Measurements from ENCODE around the gene EPN1.

EPN1 gene

DNA sequence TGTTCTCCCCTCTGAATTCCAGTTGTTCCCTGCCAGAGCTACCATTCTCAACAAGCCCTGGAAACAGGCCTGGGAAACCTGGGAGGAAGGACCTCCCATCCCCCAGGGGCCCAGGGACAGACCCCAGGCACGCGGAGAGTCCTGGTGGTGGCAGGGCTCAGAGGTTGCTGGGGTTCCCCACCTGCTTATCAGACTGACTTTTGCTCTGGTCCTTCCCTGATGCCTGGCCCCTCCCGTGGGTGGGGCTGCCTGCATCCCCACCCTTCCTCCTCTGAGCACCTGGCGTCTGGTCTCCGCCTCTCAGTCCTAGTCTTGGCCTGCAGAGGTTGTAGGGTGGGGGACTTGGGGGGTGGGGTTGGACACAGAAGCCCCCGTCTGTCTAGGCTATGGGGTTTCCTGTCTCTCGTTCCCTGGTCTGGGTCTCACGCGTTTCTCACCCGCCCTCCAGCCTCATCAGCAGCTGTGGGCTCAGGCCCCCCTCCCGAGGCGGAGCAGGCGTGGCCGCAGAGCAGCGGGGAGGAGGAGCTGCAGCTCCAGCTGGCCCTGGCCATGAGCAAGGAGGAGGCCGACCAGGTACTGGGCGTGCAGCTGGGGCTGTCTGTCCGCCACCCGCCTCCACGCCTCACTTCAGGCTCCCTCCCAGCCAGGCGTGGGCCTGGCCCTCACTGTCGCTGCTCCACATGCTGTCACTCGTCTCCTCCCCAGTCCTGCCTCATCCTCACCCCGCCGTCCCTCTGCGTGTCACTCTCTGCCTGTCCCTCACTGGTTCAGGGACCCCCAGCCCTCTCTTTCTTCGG lies 13.6 kb downstream of the EPN1 start:
- TF ChIP-seq, protein P1, sequence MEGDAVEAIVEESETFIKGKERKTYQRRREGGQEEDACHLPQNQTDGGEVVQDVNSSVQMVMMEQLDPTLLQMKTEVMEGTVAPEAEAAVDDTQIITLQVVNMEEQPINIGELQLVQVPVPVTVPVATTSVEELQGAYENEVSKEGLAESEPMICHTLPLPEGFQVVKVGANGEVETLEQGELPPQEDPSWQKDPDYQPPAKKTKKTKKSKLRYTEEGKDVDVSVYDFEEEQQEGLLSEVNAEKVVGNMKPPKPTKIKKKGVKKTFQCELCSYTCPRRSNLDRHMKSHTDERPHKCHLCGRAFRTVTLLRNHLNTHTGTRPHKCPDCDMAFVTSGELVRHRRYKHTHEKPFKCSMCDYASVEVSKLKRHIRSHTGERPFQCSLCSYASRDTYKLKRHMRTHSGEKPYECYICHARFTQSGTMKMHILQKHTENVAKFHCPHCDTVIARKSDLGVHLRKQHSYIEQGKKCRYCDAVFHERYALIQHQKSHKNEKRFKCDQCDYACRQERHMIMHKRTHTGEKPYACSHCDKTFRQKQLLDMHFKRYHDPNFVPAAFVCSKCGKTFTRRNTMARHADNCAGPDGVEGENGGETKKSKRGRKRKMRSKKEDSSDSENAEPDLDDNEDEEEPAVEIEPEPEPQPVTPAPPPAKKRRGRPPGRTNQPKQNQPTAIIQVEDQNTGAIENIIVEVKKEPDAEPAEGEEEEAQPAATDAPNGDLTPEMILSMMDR (IDR thresholded peaks at IDR 0.05), result no peak
- no peak overlapping the region for H3K4me3 ChIP-seq (ENCODE audit: low read depth in 1 of 2, low read length in 1 of 2)
- H3K9me3 ChIP-seq, result no peaks in the 10 kb centered on the region
- H3K36me3 ChIP-seq, result peaks cover 100% of the 10 kb centered on the region
- H3K27ac ChIP-seq, result no peak overlapping the region
- H3K4me1 ChIP-seq (ENCODE audit: control insufficient read depth in 1 of 2, insufficient read depth in 1 of 2, low read depth in 1 of 2, low read length in 1 of 2), result no peaks in the 10 kb centered on the region
- no peaks in the 10 kb centered on the region for H3K27me3 ChIP-seq

DNA sequence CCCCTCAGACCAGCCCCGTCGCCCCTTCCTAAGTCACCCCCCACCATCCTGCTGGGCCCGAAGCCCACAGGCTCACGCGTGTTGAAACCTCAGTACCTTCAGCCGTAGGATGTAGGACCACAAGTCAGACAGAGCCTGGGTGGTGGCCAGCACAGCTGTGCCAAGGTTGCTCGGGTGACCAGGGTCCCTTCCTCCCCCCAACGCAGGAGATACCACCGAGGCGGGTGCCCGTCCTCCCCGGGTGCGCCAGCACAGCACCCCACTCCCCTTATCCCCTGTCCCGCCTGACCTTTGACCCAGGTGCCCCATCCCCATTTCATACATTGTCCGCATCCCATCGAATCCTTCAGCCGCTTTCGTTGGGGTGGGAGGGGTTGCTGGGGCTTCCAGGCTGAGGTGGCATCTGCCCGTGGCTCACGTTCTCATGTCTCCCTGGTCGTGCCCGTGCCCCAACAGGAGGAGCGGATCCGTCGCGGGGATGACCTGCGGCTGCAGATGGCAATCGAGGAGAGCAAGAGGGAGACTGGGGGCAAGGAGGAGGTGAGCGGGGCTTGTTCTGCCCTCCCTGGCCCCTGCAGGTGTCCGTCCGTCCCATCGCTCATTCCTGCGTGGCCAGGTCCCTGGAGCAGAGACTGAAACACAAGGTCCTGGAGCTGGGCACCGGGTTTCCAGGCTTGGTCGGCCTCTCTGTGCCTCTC lies 14.5 kb downstream of the EPN1 start:
- no peak overlapping the region for H3K4me3 ChIP-seq (ENCODE audit: low read depth in 1 of 2, low read length in 1 of 2)
- peaks cover 100% of the 10 kb centered on the region for H3K36me3 ChIP-seq

DNA sequence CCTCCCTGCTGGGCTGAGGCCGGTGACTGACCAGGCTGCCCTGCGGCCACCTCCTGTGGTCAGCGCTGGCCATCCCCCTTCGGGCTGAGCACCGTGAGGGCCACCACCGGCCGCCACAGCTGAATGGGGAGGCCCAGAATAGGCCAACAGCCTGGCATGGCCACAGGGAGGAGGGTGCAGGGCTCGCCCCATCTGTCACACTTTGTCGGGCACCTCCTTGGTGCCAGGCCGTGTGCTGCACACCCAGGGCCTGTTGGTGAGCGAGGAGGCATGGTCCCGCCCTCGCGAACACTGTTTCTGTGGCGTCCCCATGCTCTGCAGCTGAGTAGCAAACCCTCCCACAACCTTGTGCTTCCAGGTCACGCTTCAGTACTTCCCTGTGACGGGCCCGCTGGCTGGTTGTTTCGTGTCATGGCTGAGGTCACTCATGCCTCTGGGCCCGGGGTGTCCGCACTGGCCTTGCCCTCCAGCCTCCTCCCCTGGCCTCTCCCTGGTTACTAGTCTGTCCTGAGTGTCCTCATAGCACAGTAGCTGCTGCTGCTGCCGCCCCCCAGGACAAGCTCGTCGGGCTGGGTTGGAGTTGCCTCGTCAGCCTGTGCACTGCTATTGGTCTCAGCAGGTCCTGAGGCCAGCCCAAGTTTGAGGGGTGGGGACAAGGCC lies 15.2 kb downstream of the EPN1 start:
- H3K27me3 ChIP-seq, result no peaks in the 10 kb centered on the region
- peaks cover 100% of the 10 kb centered on the region for H3K36me3 ChIP-seq
- H3K27ac ChIP-seq, result no peak overlapping the region
- TF ChIP-seq, protein P1 (IDR thresholded peaks at IDR 0.05), result no peak
- H3K9me3 ChIP-seq, result no peaks in the 10 kb centered on the region
- no peaks in the 10 kb centered on the region for H3K4me1 ChIP-seq (ENCODE audit: control insufficient read depth in 1 of 2, insufficient read depth in 1 of 2, low read depth in 1 of 2, low read length in 1 of 2)
- no peak overlapping the region for H3K4me3 ChIP-seq (ENCODE audit: low read depth in 1 of 2, low read length in 1 of 2)

More for the DNA sequence above, 14.5 kb downstream of the EPN1 start:
- TF ChIP-seq, protein P1 (IDR thresholded peaks at IDR 0.05), result no peak
- Histone ChIP-seq H3K4me1 (ENCODE audit: control insufficient read depth in 1 of 2, insufficient read depth in 1 of 2, low read depth in 1 of 2, low read length in 1 of 2) (no peaks in the 10 kb centered on the region), H3K27ac (no peak overlapping the region), H3K27me3 (no peaks in the 10 kb centered on the region), H3K9me3 (no peaks in the 10 kb centered on the region)

DNA sequence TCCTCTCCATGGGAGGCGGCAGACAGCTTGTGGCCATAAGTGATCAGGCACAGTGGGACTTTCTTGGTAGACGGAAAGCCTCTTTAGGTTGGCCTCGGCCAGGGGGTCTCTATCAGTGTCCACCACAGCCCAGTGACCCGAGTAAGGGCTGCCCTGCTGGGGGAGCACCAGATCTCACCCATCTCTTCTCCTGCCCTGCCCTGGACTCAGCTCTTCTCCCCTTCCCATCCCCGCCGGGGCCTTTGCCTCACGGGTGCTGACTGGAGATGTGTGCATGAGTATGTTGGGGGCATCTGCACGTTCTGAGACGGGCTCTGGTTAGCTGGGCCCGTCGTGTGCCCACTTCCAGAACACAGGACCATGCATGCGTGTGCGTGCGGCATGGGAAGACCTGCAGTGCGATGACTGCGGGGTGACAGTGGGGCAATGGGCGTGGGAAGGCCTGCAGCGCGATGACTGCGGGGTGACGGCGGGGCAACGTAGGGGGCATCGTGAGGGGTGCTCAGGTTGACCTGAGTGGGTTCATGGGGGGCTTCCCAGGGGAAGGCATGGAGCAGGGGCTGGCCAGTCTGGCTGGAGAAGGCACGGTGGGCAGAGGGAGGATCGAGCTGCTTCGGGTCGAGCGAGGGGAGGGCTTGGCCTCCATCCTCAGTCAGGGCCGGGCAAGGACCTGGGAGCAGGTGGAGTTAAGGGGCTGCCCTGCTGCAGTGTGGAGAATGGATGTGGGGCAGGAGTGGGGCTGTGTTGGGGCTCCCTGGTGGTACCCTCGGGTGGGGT lies 15.9 kb downstream of the EPN1 start:
- Histone ChIP-seq H3K36me3 (peaks cover 100% of the 10 kb centered on the region), H3K27me3 (no peaks in the 10 kb centered on the region), H3K27ac (no peak overlapping the region), H3K9me3 (no peaks in the 10 kb centered on the region), H3K4me3 (ENCODE audit: low read depth in 1 of 2, low read length in 1 of 2) (no peak overlapping the region), H3K4me1 (ENCODE audit: control insufficient read depth in 1 of 2, insufficient read depth in 1 of 2, low read depth in 1 of 2, low read length in 1 of 2) (no peaks in the 10 kb centered on the region)
- TF ChIP-seq, protein P1 (IDR thresholded peaks at IDR 0.05), result no peak

All from neutrophil (primary cell).